Measurements from ENCODE around the gene RHEB.

The RHEB gene

GRCh38 chr7:151454932-151455530 lies 64.7 kb downstream of the RHEB start:
- Histone ChIP-seq H3K4me3 (ENCODE audit: low read depth, low read length) (no peak overlapping the region), H3K27me3 (no peaks in the 10 kb centered on the region), H3K4me1 (peaks cover under 1% of the 10 kb centered on the region; the same call in 1 of the 2 replicates), H3K36me3 (no peaks in the 10 kb centered on the region), H3K9me3 (no peaks in the 10 kb centered on the region)
- TF ChIP-seq CTCF (IDR thresholded peaks at IDR 0.05; ENCODE audit: low read depth, low read length) = no peak
- no peak for DNase-seq

GRCh38 chr7:151454305-151454704 lies 65.4 kb downstream of the RHEB start:
- H3K9me3 ChIP-seq = no peaks in the 10 kb centered on the region
- no peak overlapping the region for H3K4me3 ChIP-seq (ENCODE audit: low read depth, low read length)
- no peaks in the 10 kb centered on the region for H3K36me3 ChIP-seq
- DNase-seq = no peak
- no peaks in the 10 kb centered on the region for H3K27me3 ChIP-seq
- H3K4me1 ChIP-seq = no peaks in the 10 kb centered on the region
- no peak for TF ChIP-seq CTCF (IDR thresholded peaks at IDR 0.05; ENCODE audit: low read depth, low read length)

GRCh38 chr7:151453326-151453791 lies 66.3 kb downstream of the RHEB start:
- no peak for TF ChIP-seq CTCF (IDR thresholded peaks at IDR 0.05; ENCODE audit: low read depth, low read length)
- Histone ChIP-seq H3K9me3 (no peaks in the 10 kb centered on the region), H3K4me3 (ENCODE audit: low read depth, low read length) (no peak overlapping the region), H3K36me3 (no peaks in the 10 kb centered on the region), H3K27me3 (no peaks in the 10 kb centered on the region), H3K4me1 (no peaks in the 10 kb centered on the region)
- DNase-seq = no peak

GRCh38 chr7:151452680-151453325 lies 66.9 kb downstream of the RHEB start:
- no peak for TF ChIP-seq CTCF (IDR thresholded peaks at IDR 0.05; ENCODE audit: low read depth, low read length)
- no peaks in the 10 kb centered on the region for H3K27me3 ChIP-seq
- DNase-seq = no peak
- H3K4me3 ChIP-seq (ENCODE audit: low read depth, low read length) = no peak overlapping the region
- no peaks in the 10 kb centered on the region for H3K4me1 ChIP-seq
- H3K9me3 ChIP-seq = no peaks in the 10 kb centered on the region
- no peaks in the 10 kb centered on the region for H3K36me3 ChIP-seq

- no peak for DNase-seq
- Histone ChIP-seq H3K36me3 (no peaks in the 10 kb centered on the region), H3K4me1 (no peaks in the 10 kb centered on the region), H3K4me3 (ENCODE audit: low read depth, low read length) (no peak overlapping the region), H3K27me3 (no peaks in the 10 kb centered on the region), H3K9me3 (no peaks in the 10 kb centered on the region)
- no peak for TF ChIP-seq CTCF (IDR thresholded peaks at IDR 0.05; ENCODE audit: low read depth, low read length)
Observed at GRCh38 chr7:151451626-151452571, 67.8 kb downstream of the RHEB start.
